Measurements from ENCODE around the gene ECHDC1.

Gene ECHDC1

GRCh38 chr6:127279815-127280214 is 63.6 kb downstream of the ECHDC1 start:
- no peak for DNase-seq

GRCh38 chr6:127277878-127278843 is 65.2 kb downstream of the ECHDC1 start:
- DNase-seq = no peak

GRCh38 chr6:127276331-127276730 is 67.1 kb downstream of the ECHDC1 start:
- no peak for DNase-seq

- DNase-seq = no peak
Measured at GRCh38 chr6:127273499-127273898, 69.9 kb downstream of the ECHDC1 start.

GRCh38 chr6:127272576-127272975 is 70.8 kb downstream of the ECHDC1 start:
- no peak for DNase-seq

GRCh38 chr6:127267646-127268625 is 75.5 kb downstream of the ECHDC1 start:
- DNase-seq = peak; percentile 8

- peak; percentile 1 for DNase-seq
Measured at GRCh38 chr6:127266892-127267645, 76.3 kb downstream of the ECHDC1 start.

GRCh38 chr6:127266178-127266891 is 77.1 kb downstream of the ECHDC1 start, which contains the start of gene RNF146:
Gene RNF146, plus strand, starts transcription at chr6:127266864. Its CDS starts 13,475 bp downstream, at chr6:127280339.
- DNase-seq = peak; percentile 80

GRCh38 chr6:127263481-127263880 is 79.9 kb downstream of the ECHDC1 start:
- no peak for DNase-seq

GRCh38 chr6:127262896-127263295 is 80.5 kb downstream of the ECHDC1 start:
- no peak for DNase-seq

GRCh38 chr6:127255286-127255685 is 88.1 kb downstream of the ECHDC1 start:
- no peak for DNase-seq

GRCh38 chr6:127249621-127250020 is 93.8 kb downstream of the ECHDC1 start:
- DNase-seq = no peak

GRCh38 chr6:127247114-127248096 is 96.0 kb downstream of the ECHDC1 start:
- DNase-seq = no peak

- no peak for DNase-seq
Measured at GRCh38 chr6:127243501-127243900, 99.9 kb downstream of the ECHDC1 start.
